GM21447 (cell line): ENCODE results near the gene CDH4.
"Not testable (repeated sequence)": the region's sequence is repeated elsewhere in the genome, so short reads cannot be mapped to it uniquely, and the experiment has no call there.

Experiments used
- ATAC-seq: cut with Tn5 transposase; IDR thresholded peaks from one replicate; pipeline ENCODE4 v1.9.1; 2021; ENCODE audit not compliant: unreplicated experiment

The CDH4 gene

GRCh38 chr20:61844621-61845020 lies 592.6 kb downstream of the CDH4 start:
- ATAC-seq = no peak

GRCh38 chr20:61845233-61845671 lies 593.2 kb downstream of the CDH4 start:
- no peak for ATAC-seq

GRCh38 chr20:61846074-61846473 lies 594.0 kb downstream of the CDH4 start:
- no peak for ATAC-seq

GRCh38 chr20:61846741-61847419 lies 594.8 kb downstream of the CDH4 start:
- no peak for ATAC-seq

- ATAC-seq = no peak
These were observed 595.3 kb downstream of the CDH4 start for GRCh38 chr20:61847420-61847748.

- ATAC-seq = no peak
These were observed 595.9 kb downstream of the CDH4 start for GRCh38 chr20:61847986-61848385.

- no peak for ATAC-seq
These were observed 596.8 kb downstream of the CDH4 start for GRCh38 chr20:61848851-61849250.

- ATAC-seq = no peak
These were observed 597.3 kb downstream of the CDH4 start for GRCh38 chr20:61849376-61849775.

GRCh38 chr20:61849822-61850221 lies 597.8 kb downstream of the CDH4 start:
- ATAC-seq = no peak

GRCh38 chr20:61850457-61850856 lies 598.4 kb downstream of the CDH4 start:
- ATAC-seq = no peak

GRCh38 chr20:61850926-61851900 lies 599.2 kb downstream of the CDH4 start:
- no peak for ATAC-seq

- ATAC-seq = no peak
These were observed 600.4 kb downstream of the CDH4 start for GRCh38 chr20:61852268-61853072.

GRCh38 chr20:61853073-61854005 lies 601.3 kb downstream of the CDH4 start:
- no peak for ATAC-seq

GRCh38 chr20:61854538-61854937 lies 602.5 kb downstream of the CDH4 start:
- ATAC-seq = not testable (repeated sequence)

GRCh38 chr20:61855286-61855685 lies 603.2 kb downstream of the CDH4 start:
- no peak for ATAC-seq

GRCh38 chr20:61856626-61857413 lies 604.8 kb downstream of the CDH4 start:
- no peak for ATAC-seq

- ATAC-seq = no peak
These were observed 605.3 kb downstream of the CDH4 start for GRCh38 chr20:61857414-61857775.

- no peak for ATAC-seq
These were observed 605.8 kb downstream of the CDH4 start for GRCh38 chr20:61857884-61858283.

GRCh38 chr20:61859767-61860166 lies 607.7 kb downstream of the CDH4 start:
- ATAC-seq = no peak
